Endometrial microvascular endothelial cells (primary cell): ENCODE measurements around the gene TGFBR3. TPM values are rescaled to one million over a fixed set of nuclear protein-coding genes. Genes with fewer than 3 reads are reported as not detected.

ENCODE experiments used
- in situ Hi-C: cut with HindIII; loops from 2 replicates; pipeline ENCODE4 v1.10.0; 2017; ENCODE audit warnings: low sequenced_read_pairs, low pct_unique_long_range_greater_than_20kb; ENCODE audit errors: inconsistent ontology term
- total RNA-seq: library from RNA; depleted of rRNA; stranded (reverse); fragments of >200 nt; gene quantifications from one replicate; pipeline ENCODE4 v1.2.3, GENCODE V29; 2015; ENCODE audit errors: inconsistent ontology term

TGFBR3 gene
- total RNA-seq, 1 donor from 2014 or later = 17.8 TPM

GRCh38 chr1:91732291-91733107 is 153.5 kb downstream of the TGFBR3 start:
- in situ Hi-C loops = no loop called here

GRCh38 chr1:91731815-91732214 is 154.1 kb downstream of the TGFBR3 start:
- in situ Hi-C loops = no loop called here

GRCh38 chr1:91730801-91731732 is 154.9 kb downstream of the TGFBR3 start:
- in situ Hi-C loops = no loop called here

GRCh38 chr1:91729621-91730358 is 156.2 kb downstream of the TGFBR3 start:
- in situ Hi-C loops = no loop called here

GRCh38 chr1:91727763-91728162 is 158.2 kb downstream of the TGFBR3 start:
- in situ Hi-C loops = no loop called here

- in situ Hi-C loops = no loop called here
Observed at GRCh38 chr1:91725989-91726721, 159.8 kb downstream of the TGFBR3 start.

- in situ Hi-C loops = no loop called here
Observed at GRCh38 chr1:91725618-91725988, 160.3 kb downstream of the TGFBR3 start.

- in situ Hi-C loops = no loop called here
Observed at GRCh38 chr1:91724644-91725043, 161.3 kb downstream of the TGFBR3 start.

- in situ Hi-C loops = no loop called here
Observed at GRCh38 chr1:91724231-91724630, 161.7 kb downstream of the TGFBR3 start.

- in situ Hi-C loops = no loop called here
Observed at GRCh38 chr1:91720044-91720443, 165.9 kb downstream of the TGFBR3 start.

- in situ Hi-C loops = no loop called here
Observed at GRCh38 chr1:91718877-91719276, 167.1 kb downstream of the TGFBR3 start.

GRCh38 chr1:91718368-91718767 is 167.6 kb downstream of the TGFBR3 start:
- in situ Hi-C loops = no loop called here

- in situ Hi-C loops = no loop called here
Observed at GRCh38 chr1:91717839-91718238, 168.1 kb downstream of the TGFBR3 start.

- in situ Hi-C loops = no loop called here
Observed at GRCh38 chr1:91716339-91716738, 169.6 kb downstream of the TGFBR3 start.

- in situ Hi-C loops = no loop called here
Observed at GRCh38 chr1:91715416-91716000, 170.4 kb downstream of the TGFBR3 start.

GRCh38 chr1:91714867-91715381 is 171.0 kb downstream of the TGFBR3 start:
- in situ Hi-C loops = no loop called here

- in situ Hi-C loops = no loop called here
Observed at GRCh38 chr1:91712981-91713841, 172.7 kb downstream of the TGFBR3 start.
